WERI-Rb-1 (cell line): ENCODE measurements around the gene ITGB7.

Source experiments
- DNase-seq: peaks from one replicate; pipeline ENCODE4 v3.0.0-alpha.2; 2020
- H3K27ac ChIP-seq: fragments of 250-450 bp; sonication (Bioruptor Pico); 2 replicates; pipeline ENCODE4 v1.5.1; 2020; ENCODE audit warnings: mild to moderate bottlenecking, moderate library complexity
- H3K27me3 ChIP-seq: fragments of 250-450 bp; sonication (Bioruptor Pico); 2 replicates; pipeline ENCODE4 v1.5.1; 2021; ENCODE audit warnings: mild to moderate bottlenecking, low read depth, moderate library complexity; ENCODE audit not compliant: insufficient read depth, severe bottlenecking
- H3K36me3 ChIP-seq: fragments of 250-450 bp; sonication (Bioruptor Pico); 2 replicates; pipeline ENCODE4 v1.5.1; 2020; ENCODE audit warnings: mild to moderate bottlenecking, moderate library complexity
- H3K4me3 ChIP-seq: 2 replicates; pipeline ENCODE4 v1.5.1; 2011; ENCODE audit warnings: low read depth, mild to moderate bottlenecking, control low read depth, low read length
- H3K9me3 ChIP-seq: fragments of 250-450 bp; sonication (Bioruptor Pico); 2 replicates; pipeline ENCODE4 v1.5.1; 2021; ENCODE audit warnings: mild to moderate bottlenecking, moderate library complexity; ENCODE audit not compliant: severe bottlenecking
- CTCF ChIP-seq: IDR thresholded peaks from 2 replicates; pipeline ENCODE4 v1.5.1; 2011; ENCODE audit warnings: low read depth, mild to moderate bottlenecking, control low read depth, inconsistent platforms, low read length

ITGB7 gene

GRCh38 chr12:53227836-53228235 lies 20.8 kb upstream of the ITGB7 start:
- DNase-seq: no peak
- Histone ChIP-seq H3K36me3 (no peaks in the 10 kb centered on the region), H3K4me3 (no peak overlapping the region), H3K27ac (no peak overlapping the region), H3K27me3 (no peaks in the 10 kb centered on the region), H3K9me3 (no peaks in the 10 kb centered on the region)
- TF ChIP-seq CTCF: no peak

DNA sequence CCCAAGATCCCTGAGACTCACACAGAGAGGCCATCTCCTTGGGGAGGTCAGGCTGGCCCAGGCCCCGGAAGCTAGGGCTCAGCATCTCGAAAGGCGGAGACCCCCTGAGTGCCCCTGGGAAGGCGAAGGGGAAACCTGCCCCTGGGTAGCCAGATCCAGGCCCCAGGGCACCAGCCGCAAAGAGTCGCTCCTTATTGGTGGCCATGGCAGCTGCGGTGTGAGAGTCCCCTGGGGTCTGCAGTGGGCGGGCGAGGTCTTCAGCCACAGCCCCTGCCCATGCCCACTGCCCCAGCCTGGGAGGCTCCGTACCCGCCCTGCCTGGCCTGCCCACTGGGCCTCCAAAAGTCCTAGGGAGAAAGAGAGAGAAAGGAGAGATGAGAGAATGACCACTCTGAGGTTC lies 20.3 kb upstream of the ITGB7 start:
- Histone ChIP-seq H3K4me3 (no peak overlapping the region), H3K36me3 (no peaks in the 10 kb centered on the region)
- TF ChIP-seq CTCF: no peak

DNA sequence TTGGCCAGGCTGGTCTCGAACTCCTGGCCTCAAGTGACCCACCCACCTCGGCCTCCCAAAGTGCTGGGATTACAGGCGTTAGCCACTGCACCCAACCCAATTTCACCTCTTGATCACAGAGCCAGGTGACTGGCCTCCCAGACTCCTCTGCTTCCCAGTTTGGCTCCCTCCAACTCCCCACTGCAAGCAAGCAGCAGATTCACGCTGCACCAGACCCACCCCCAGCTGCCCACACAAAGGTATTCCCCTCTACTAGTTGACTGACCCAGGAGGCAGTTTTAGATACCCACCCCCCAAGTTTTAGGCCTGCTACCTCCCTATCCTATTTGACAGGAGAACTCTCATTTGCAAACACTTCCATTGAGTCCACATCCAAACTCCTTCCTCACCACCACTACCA lies 19.8 kb upstream of the ITGB7 start:
- Histone ChIP-seq H3K27me3 (no peaks in the 10 kb centered on the region), H3K9me3 (no peaks in the 10 kb centered on the region), H3K27ac (no peak overlapping the region), H3K36me3 (no peaks in the 10 kb centered on the region), H3K4me3 (no peak overlapping the region)
- TF ChIP-seq CTCF: no peak
- no peak for DNase-seq

More for the DNA sequence above, 20.3 kb upstream of the ITGB7 start:
- Histone ChIP-seq H3K27ac (no peak overlapping the region), H3K27me3 (no peaks in the 10 kb centered on the region), H3K9me3 (no peaks in the 10 kb centered on the region)
- DNase-seq: no peak

- DNase-seq: peak; percentile 59
- TF ChIP-seq CTCF: no peak
- Histone ChIP-seq H3K27me3 (no peaks in the 10 kb centered on the region), H3K36me3 (no peaks in the 10 kb centered on the region), H3K27ac (peak overlapping the region; percentile 70), H3K4me3 (no peak overlapping the region), H3K9me3 (no peaks in the 10 kb centered on the region)
Observed at GRCh38 chr12:53225635-53226424, 18.8 kb upstream of the ITGB7 start.

- no peak overlapping the region for H3K4me3 ChIP-seq
- no peak for TF ChIP-seq CTCF
- no peaks in the 10 kb centered on the region for H3K27me3 ChIP-seq
- H3K9me3 ChIP-seq: no peaks in the 10 kb centered on the region
- H3K27ac ChIP-seq: peak overlapping the region; percentile 70
- no peak for DNase-seq
- no peaks in the 10 kb centered on the region for H3K36me3 ChIP-seq
Observed at GRCh38 chr12:53224897-53225634, 18.0 kb upstream of the ITGB7 start.
